ENCODE measurements around the gene IFNGR2. TPM values are rescaled to one million over a fixed set of nuclear protein-coding genes. Genes with fewer than 3 reads are reported as not detected.
"Not testable (repeated sequence)": the region's sequence is repeated elsewhere in the genome, so short reads cannot be mapped to it uniquely, and the experiment has no call there.

IFNGR2 gene
- total and polyA plus RNA-seq, 2 experiments from 2014 or later, result 21.9 to 29.4 TPM

- not testable (repeated sequence) for H3K27me3 Mint-ChIP-seq (ENCODE audit: insufficient read depth, low read depth, poor library complexity); H3K27me3 ChIP-seq (ENCODE audit: insufficient read depth); H3K4me3 Mint-ChIP-seq; H2AFZ ChIP-seq; H3F3A ChIP-seq (replicated peaks; ENCODE audit: low read depth); ATAC-seq; H3K9me3 Mint-ChIP-seq; H3K27ac Mint-ChIP-seq; H3K36me3 ChIP-seq (ENCODE audit: insufficient read depth); H3K4me2 ChIP-seq; H3K27ac ChIP-seq (ENCODE audit: low read depth); H3K9me2 ChIP-seq (ENCODE audit: insufficient read depth); H3K4me3 ChIP-seq; DNase-seq (ENCODE audit: low spot score)
- Histone ChIP-seq H4K20me1 (replicated peaks; ENCODE audit: insufficient read depth) (peaks cover 19% of the 10 kb centered on the region), H3K79me2 (replicated peaks; ENCODE audit: insufficient read depth) (peaks cover 84% of the 10 kb centered on the region), H3K4me1 (ENCODE audit: insufficient read depth) (peaks cover 11% of the 10 kb centered on the region)
- H3K4me1 Mint-ChIP-seq, result peaks cover 15% of the 10 kb centered on the region
- H3K36me3 Mint-ChIP-seq (ENCODE audit: low read depth), result peaks cover 26% of the 10 kb centered on the region
Measured at GRCh38 chr21:33412439-33412831, 9.2 kb downstream of the IFNGR2 start.

- DNase-seq (ENCODE audit: low spot score) (peak; percentile 22), ATAC-seq (peak; percentile 77)
- TF ChIP-seq POLR2AphosphoS5 (IDR thresholded peaks at IDR 0.05; ENCODE audit: low read depth) (no peak), ZNF114 (CRISPR knock-in tag; IDR thresholded peaks at IDR 0.05) (no peak), REST (IDR thresholded peaks at IDR 0.05; ENCODE audit: unreplicated experiment) (no peak), EZH2phosphoT487 (IDR thresholded peaks at IDR 0.05; ENCODE audit: unreplicated experiment) (no peak), ZNF462 (CRISPR knock-in tag; IDR thresholded peaks at IDR 0.05) (no peak), CREB1 (CRISPR knock-in tag; IDR thresholded peaks at IDR 0.05; ENCODE audit: low read depth) (no peak)
- Mint-ChIP-seq H3K36me3 (ENCODE audit: low read depth) (peaks cover 26% of the 10 kb centered on the region), H3K4me3 (no peak overlapping the region), H3K4me1 (peaks cover 15% of the 10 kb centered on the region), H3K27ac (peak overlapping the region; percentile 2; the same call in 1 of the 2 replicates), H3K9me3 (no peaks in the 10 kb centered on the region; the same call in 2 of the 3 replicates), H3K27me3 (ENCODE audit: insufficient read depth, low read depth, poor library complexity) (peaks cover 4% of the 10 kb centered on the region)
- Histone ChIP-seq H4K20me1 (replicated peaks; ENCODE audit: insufficient read depth) (peaks cover 19% of the 10 kb centered on the region), H3K4me1 (ENCODE audit: insufficient read depth) (peaks cover 11% of the 10 kb centered on the region), H3K9me2 (ENCODE audit: insufficient read depth) (no peaks in the 10 kb centered on the region), H3K79me2 (replicated peaks; ENCODE audit: insufficient read depth) (peaks cover 80% of the 10 kb centered on the region), H3K4me2 (0 out of 2 replicates have a peak overlapping the region, but pooled peaks have one; percentile 35), H2AFZ (no peak overlapping the region), H3F3A (replicated peaks; ENCODE audit: low read depth) (peaks cover 8% of the 10 kb centered on the region; the same call in 1 of the 2 replicates), H3K27me3 (ENCODE audit: insufficient read depth) (no peaks in the 10 kb centered on the region), H3K4me3 (no peak overlapping the region), H3K27ac (ENCODE audit: low read depth) (no peak overlapping the region), H3K36me3 (ENCODE audit: insufficient read depth) (peaks cover 5% of the 10 kb centered on the region; the same call in 1 of the 2 replicates)
Measured at GRCh38 chr21:33412832-33413519, 9.8 kb downstream of the IFNGR2 start.
